HCT116 (cell line): Measurements from ENCODE around the gene TRIOBP. TPM values are rescaled to one million over a fixed set of nuclear protein-coding genes. Genes with fewer than 3 reads are reported as not detected.

Experiments
- ATAC-seq: fragments of 200-7000 bp; cut with Tn5 transposase; 2 replicates; pipeline ENCODE4 v1.9.1; 2020; ENCODE audit warnings: mild to moderate bottlenecking, moderate library complexity
- BruUV-seq: library from RNA; stranded (reverse); fragments of 400-500 nt; replicated peaks from 2 replicates; lab custom pipeline; 2021; lab: Mats Ljungman, UMichigan
- CTCF ChIA-PET: fragments of 300-600 bp; sonication (Branson Sonifier 250); formaldehyde crosslinking; loops from one replicate; lab custom pipeline; 2021; ENCODE audit warnings: antibody characterized with exemption; lab: Charles Lee
- POLR2A ChIA-PET: fragments of 300-600, 350-600 bp; sonication (Branson Sonifier 250); formaldehyde crosslinking; loops from one replicate; lab custom pipeline; 2021; ENCODE audit warnings: antibody characterized with exemption; lab: Charles Lee
- RAD21 ChIA-PET, 2 experiments: fragments of 300-600 bp; sonication (Branson Sonifier 250); formaldehyde crosslinking; loops; one replicate each; lab custom pipeline; 2023; ENCODE audit warnings: low total read pairs in 2 of 2; ENCODE audit not compliant: uncharacterized antibody in 2 of 2, unreplicated experiment in 2 of 2, low non-redundant PET in 1 of 2; lab: Charles Lee
- DNase-seq: peaks from one replicate; pipeline ENCODE4 v3.0.0-alpha.2; 2010; ENCODE audit warnings: low read depth, low spot score
- H2AFZ ChIP-seq: fragments of 200-600 bp; shearing (Covaris generic), sonication (generic); 2 replicates; pipeline ENCODE4 v1.6.1; 2017; ENCODE audit warnings: low read depth, mixed run types, mixed read lengths, antibody characterized with exemption, low read length; ENCODE audit not compliant: poor library complexity, severe bottlenecking
- H3K27ac ChIP-seq: 2 replicates; pipeline ENCODE4 v1.5.1; 2012; ENCODE audit warnings: low read depth, low read length
- H3K27me3 ChIP-seq: fragments of 200-600 bp; sonication (generic); 2 replicates; pipeline ENCODE4 v1.6.1; 2016; ENCODE audit warnings: mixed run types, low read length, mixed read lengths; ENCODE audit not compliant: insufficient read depth
- H3K36me3 ChIP-seq, 2 experiments: fragments of 200-500 bp in 1 of 2; fragments of 200-600 bp in 1 of 2; sonication (Bioruptor generic) in 1 of 2; sonication (generic) in 1 of 2; 2 replicates each; pipeline versions ENCODE4 v1.5.1 to v1.6.1; 2014 to 2016; ENCODE audit warnings: low read length in 2 of 2, inconsistent platforms in 1 of 2, mixed read lengths in 1 of 2, mixed run types in 1 of 2; ENCODE audit not compliant: insufficient read depth in 2 of 2, control insufficient read depth in 1 of 2
- H3K4me1 ChIP-seq, 2 experiments: fragments of 200-600 bp in 1 of 2; sonication (generic) in 1 of 2; 2 replicates each; pipeline versions ENCODE4 v1.5.1 to v1.6.1; 2012 to 2017; ENCODE audit warnings: low read length in 2 of 2, inconsistent platforms in 1 of 2, mild to moderate bottlenecking in 1 of 2, mixed read lengths in 1 of 2, mixed run types in 1 of 2, moderate library complexity in 1 of 2; ENCODE audit not compliant: insufficient read depth in 2 of 2, control insufficient read depth in 1 of 2
- H3K4me2 ChIP-seq: fragments of 200-600 bp; sonication (generic); 2 replicates; pipeline ENCODE4 v1.6.1; 2017; ENCODE audit warnings: mixed run types, low read length, mixed read lengths
- H3K4me3 ChIP-seq, 2 experiments: fragments of 200-600 bp in 1 of 2; sonication (generic) in 1 of 2; replicated peaks in 1 of 2; 2 replicates each; pipeline ENCODE4 v1.5.1; 2011 to 2016; ENCODE audit warnings: low read length in 2 of 2, control low read depth in 1 of 2, low read depth in 1 of 2, mild to moderate bottlenecking in 1 of 2, mixed read lengths in 1 of 2, mixed run types in 1 of 2
- H3K79me2 ChIP-seq: fragments of 200-600 bp; sonication (generic); 2 replicates; pipeline ENCODE4 v1.6.1; 2017; ENCODE audit warnings: mild to moderate bottlenecking, mixed run types, low read length, moderate library complexity, mixed read lengths; ENCODE audit not compliant: insufficient read depth
- H3K9ac ChIP-seq: fragments of 200-600 bp; sonication (generic); 2 replicates; pipeline ENCODE4 v1.6.1; 2016; ENCODE audit warnings: low read length, mixed read lengths
- H3K9me2 ChIP-seq: fragments of 200-600 bp; sonication (generic), shearing (Covaris generic); 2 replicates; pipeline ENCODE4 v1.6.1; 2017; ENCODE audit warnings: mixed run types, mild to moderate bottlenecking, moderate library complexity; ENCODE audit not compliant: insufficient read depth
- H3K9me3 ChIP-seq, 2 experiments: fragments of 200-500 bp in 1 of 2; fragments of 200-600 bp in 1 of 2; sonication (Bioruptor generic) in 1 of 2; sonication (generic) in 1 of 2; 2 replicates each; pipeline ENCODE4 v1.6.1; 2014 to 2017; ENCODE audit warnings: low read length in 2 of 2, mixed read lengths in 2 of 2, inconsistent platforms in 1 of 2, low read depth in 1 of 2, mild to moderate bottlenecking in 1 of 2, mixed run types in 1 of 2, moderate library complexity in 1 of 2; ENCODE audit not compliant: control insufficient read depth in 1 of 2, insufficient read depth in 1 of 2
- H4K20me1 ChIP-seq: fragments of 200-600 bp; sonication (generic), shearing (Covaris generic); 2 replicates; pipeline ENCODE4 v1.6.1; 2017; ENCODE audit warnings: mixed run types, mild to moderate bottlenecking, moderate library complexity; ENCODE audit not compliant: insufficient read depth
- CEBPB ChIP-seq: IDR thresholded peaks from 2 replicates; pipeline ENCODE4 v1.6.1; 2012; ENCODE audit warnings: low read depth
- CTCF ChIP-seq, 3 experiments: fragments of 200-600 bp in 1 of 3; sonication (generic) in 1 of 3; IDR thresholded peaks in 2 of 3; conservative IDR thresholded peaks in 1 of 3; 2 replicates each; pipeline ENCODE4 v1.5.1; 2012 to 2017; ENCODE audit warnings: low read depth in 2 of 3, low read length in 2 of 3, antibody characterized with exemption in 1 of 3, borderline replicate concordance in 1 of 3, control low read depth in 1 of 3, mild to moderate bottlenecking in 1 of 3, mixed read lengths in 1 of 3, mixed run types in 1 of 3, moderate library complexity in 1 of 3; ENCODE audit not compliant: insufficient read depth in 1 of 3
- EZH2 ChIP-seq: fragments of 200-600 bp; sonication (generic); IDR thresholded peaks from 2 replicates; pipeline ENCODE4 v1.6.1; 2017; ENCODE audit warnings: antibody characterized with exemption, mixed run types
- EZH2phosphoT487 ChIP-seq: fragments of 200-600 bp; IDR thresholded peaks from 2 replicates; pipeline ENCODE4 v1.6.1; 2018; ENCODE audit warnings: antibody characterized with exemption, borderline replicate concordance
- FOSL1 ChIP-seq: IDR thresholded peaks from 2 replicates; pipeline ENCODE4 v1.6.1; 2012; ENCODE audit warnings: low read depth
- JUND ChIP-seq: IDR thresholded peaks from 2 replicates; pipeline ENCODE4 v1.6.1; 2012
- POLR2A ChIP-seq: IDR thresholded peaks from 2 replicates; pipeline ENCODE4 v1.7.0; 2011; ENCODE audit warnings: borderline replicate concordance; ENCODE audit not compliant: insufficient read depth, insufficient read length; ENCODE audit errors: extremely low read depth
- POLR2AphosphoS5 ChIP-seq: IDR thresholded peaks from 2 replicates; pipeline ENCODE4 v1.6.1; 2011; ENCODE audit warnings: mild to moderate bottlenecking, low read depth, low read length, moderate library complexity
- SIN3A ChIP-seq: IDR thresholded peaks from 2 replicates; pipeline ENCODE4 v1.6.1; 2012; ENCODE audit warnings: low read depth
- SP1 ChIP-seq: IDR thresholded peaks from 2 replicates; pipeline ENCODE4 v1.6.1; 2012; ENCODE audit warnings: low read depth
- TCF7L2 ChIP-seq: IDR thresholded peaks from 2 replicates; pipeline ENCODE4 v1.7.0; 2011; ENCODE audit warnings: borderline replicate concordance, inconsistent platforms; ENCODE audit not compliant: insufficient read depth, insufficient read length; ENCODE audit errors: extremely low read depth
- YY1 ChIP-seq: IDR thresholded peaks from 2 replicates; pipeline ENCODE4 v1.6.1; 2011; ENCODE audit warnings: low read length, low read depth, moderate library complexity, mild to moderate bottlenecking; ENCODE audit not compliant: insufficient replicate concordance; ENCODE audit errors: extremely low read depth
- ZFX ChIP-seq: fragments of 450-650 bp; IDR thresholded peaks from 2 replicates; pipeline ENCODE4 v1.6.1; 2017
- intact Hi-C: fragments of 100-400 bp; cut with micrococcal nuclease; formaldehyde crosslinking; loops from 2 replicates; pipeline ENCODE4 v1.10.0; 2022
- total RNA-seq: library from RNA; stranded (reverse); gene quantifications from one replicate; pipeline ENCODE4 v1.2.1, GENCODE V29; 2021; ENCODE audit not compliant: unreplicated experiment

TRIOBP gene
- total RNA-seq, 1 experiment from 2014 or later, result 244 TPM

- intact Hi-C loops, result loop anchor here (2.0 kb wide), 2 partner anchors 25 to 33 kb away; no protein-coding TSS in a partner anchor
- Histone ChIP-seq H3K4me1 (peaks cover 68 to 86% of the 10 kb centered on the region in 2 experiments), H3K36me3 (peaks cover 14 to 33% of the 10 kb centered on the region in 2 experiments; a peak in 3 of 4 replicates), H3K27ac (peak overlapping the region; percentile 98), H3K9ac (peak overlapping the region; percentile 99), H3K9me3 (no peaks in the 10 kb centered on the region), H3K27me3 (no peaks in the 10 kb centered on the region), H2AFZ (no peak overlapping the region), H4K20me1 (no peaks in the 10 kb centered on the region), H3K4me3 (peak overlapping the region; percentile 94 to 98), H3K79me2 (peaks cover 86% of the 10 kb centered on the region), H3K9me2 (no peaks in the 10 kb centered on the region), H3K4me2 (peak overlapping the region; percentile 100)
- TF ChIP-seq POLR2A (peak; percentile 2), POLR2AphosphoS5 (peak; percentile 18), JUND (no peak)
- ChIA-PET POLR2A (interaction anchor here (0.7 to 6.7 kb wide), 12 partner anchors 10 to 94 kb away, joined by 3 to 63 read pairs (median 6); partner anchors contain the start of genes GCAT, LGALS1, NOL12 and PDXP), RAD21 (interaction anchor here (1.6 to 2.1 kb wide), 2 partner anchors 30 to 31 kb away, joined by 5 to 14 read pairs; no protein-coding TSS in a partner anchor), CTCF (interaction anchor here (1.0 to 2.4 kb wide), 4 partner anchors 17 to 70 kb away, joined by 3 to 16 read pairs (median 4); no protein-coding TSS in a partner anchor)
- BruUV-seq, result TSS peak; percentile 46
- DNase-seq (no peak), ATAC-seq (peak; percentile 7)
These were observed 54.8 kb downstream of the TRIOBP start for GRCh38 chr22:37751449-37752188.

DNA sequence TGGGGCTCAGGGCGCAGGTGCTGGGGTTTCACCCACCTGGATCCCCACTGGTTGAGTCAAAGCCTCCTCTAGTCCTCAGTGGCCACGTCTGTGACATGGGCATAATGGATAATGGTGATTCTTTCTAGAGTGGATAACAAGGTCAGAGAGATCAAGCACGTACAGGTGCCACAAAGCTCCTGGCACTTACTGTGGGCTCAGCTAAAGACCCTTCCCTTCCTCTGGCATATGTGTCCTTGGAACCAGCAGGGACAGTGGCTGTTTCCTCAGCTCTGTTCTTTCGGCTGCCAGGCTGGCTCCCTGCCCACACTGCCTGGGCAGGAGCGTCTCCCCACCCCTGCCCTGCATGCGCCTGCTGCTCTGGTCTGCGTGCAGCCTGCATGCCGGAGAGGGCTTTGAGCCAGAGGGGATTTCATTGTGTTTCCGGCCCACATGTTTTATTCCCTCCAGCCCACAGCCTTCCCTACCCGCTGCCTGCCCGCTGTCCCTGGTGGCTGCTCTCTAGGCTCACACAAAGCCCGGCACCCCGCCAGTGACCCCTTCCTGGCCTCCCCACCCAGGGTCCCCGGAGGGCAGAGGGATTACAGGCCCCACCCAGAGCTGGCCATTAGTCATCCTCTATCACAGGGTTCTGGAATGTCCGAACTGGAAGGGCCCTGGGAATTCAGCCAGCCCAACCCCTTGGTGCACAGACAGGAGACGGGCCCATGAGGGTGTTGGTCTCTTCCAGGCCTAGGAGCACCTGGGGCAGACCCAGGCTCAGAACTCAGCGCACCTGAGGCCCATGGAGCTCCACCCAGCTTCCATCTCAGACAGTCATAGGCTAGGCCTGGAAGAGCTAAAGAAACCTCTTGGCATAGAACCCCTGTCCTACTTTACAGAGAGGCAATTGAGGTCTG lies 55.6 kb downstream of the TRIOBP start:
- Histone ChIP-seq H3K36me3 (peaks cover 18 to 41% of the 10 kb centered on the region in 2 experiments; a peak in 3 of 4 replicates), H3K4me2 (peak overlapping the region; percentile 100), H3K9ac (peak overlapping the region; percentile 99), H4K20me1 (no peaks in the 10 kb centered on the region), H3K79me2 (peaks cover 86% of the 10 kb centered on the region), H3K27ac (peak overlapping the region; percentile 98), H3K9me2 (no peaks in the 10 kb centered on the region), H3K27me3 (no peaks in the 10 kb centered on the region), H3K4me1 (peaks cover 67 to 80% of the 10 kb centered on the region in 2 experiments), H2AFZ (no peak overlapping the region), H3K9me3 (no peaks in the 10 kb centered on the region), H3K4me3 (peak overlapping the region; percentile 94 to 98)
- peak; percentile 92 for DNase-seq
- intact Hi-C loops, result loop anchor here (2.0 kb wide), 2 partner anchors 24 to 32 kb away; no protein-coding TSS in a partner anchor
- BruUV-seq, result TSS peak; percentile 3
- TF ChIP-seq EZH2phosphoT487, result no peak
- TF ChIP-seq CTCF (IDR thresholded peaks at IDR 0.05 in 2 of 3, conservative IDR thresholded peaks at IDR 0.05 in 1 of 3; ENCODE audit: borderline replicate concordance in 1 of 3, insufficient read depth in 1 of 3, low read depth in 2 of 3, low read length in 2 of 3), result 0 out of 6 replicates have a peak, but pooled peaks of 1 of the 3 experiments have one; percentile 25
- no peak for TF ChIP-seq SIN3A
- TF ChIP-seq YY1, result no peak
- TF ChIP-seq TCF7L2, result peak; percentile 84
- peak; percentile 42; the same call in 1 of the 2 replicates for TF ChIP-seq ZFX
- TF ChIP-seq EZH2, result no peak
- peak; percentile 41; the same call in 1 of the 2 replicates for TF ChIP-seq POLR2AphosphoS5
- no peak for TF ChIP-seq SP1
- TF ChIP-seq FOSL1, result no peak
- TF ChIP-seq CEBPB, result no peak
- TF ChIP-seq POLR2A, result no peak
- peak; percentile 67 for ATAC-seq
- RAD21 ChIA-PET, result interaction anchor here (1.6 to 2.1 kb wide), 2 partner anchors 30 kb away, joined by 5 to 14 read pairs; no protein-coding TSS in a partner anchor
- CTCF ChIA-PET, result interaction anchor here (1.0 to 2.4 kb wide), 4 partner anchors 16 to 71 kb away, joined by 3 to 16 read pairs (median 4); no protein-coding TSS in a partner anchor
- POLR2A ChIA-PET, result interaction anchor here (0.5 to 6.7 kb wide), 12 partner anchors 10 to 85 kb away, joined by 3 to 63 read pairs (median 6); partner anchors contain the start of genes GCAT, LGALS1 and NOL12
